Neuronal stem cell (in vitro differentiated cells): ENCODE results near the gene NRIP3.
"Not testable (repeated sequence)": the region's sequence is repeated elsewhere in the genome, so short reads cannot be mapped to it uniquely, and the experiment has no call there.

Experiments
- DNase-seq: peaks from one replicate; pipeline ENCODE4 v3.0.0-alpha.2; 2013; ENCODE audit warnings: low spot score
- H2AFZ ChIP-seq: one replicate; pipeline ENCODE4 v1.6.1; 2013; ENCODE audit warnings: mild to moderate bottlenecking, low read length, inconsistent platforms
- H2AK5ac ChIP-seq: 2 replicates; pipeline ENCODE4 v1.6.1; 2013; ENCODE audit warnings: low read depth, mild to moderate bottlenecking, inconsistent platforms, low read length, moderate library complexity, mixed read lengths
- H2BK120ac ChIP-seq: 2 replicates; pipeline ENCODE4 v1.6.1; 2013; ENCODE audit warnings: low read depth, mild to moderate bottlenecking, inconsistent platforms, low read length, moderate library complexity, mixed read lengths
- H2BK12ac ChIP-seq: one replicate; pipeline ENCODE4 v1.6.1; 2013; ENCODE audit warnings: low read length, inconsistent platforms
- H2BK15ac ChIP-seq: 2 replicates; pipeline ENCODE4 v1.6.1; 2013; ENCODE audit warnings: mild to moderate bottlenecking, low read length, inconsistent platforms, mixed read lengths
- H2BK5ac ChIP-seq: one replicate; pipeline ENCODE4 v1.6.1; 2013; ENCODE audit warnings: inconsistent platforms, mild to moderate bottlenecking, low read length, moderate library complexity
- H3K14ac ChIP-seq: one replicate; pipeline ENCODE4 v1.6.1; 2013; ENCODE audit warnings: low read length, inconsistent platforms
- H3K18ac ChIP-seq: 2 replicates; pipeline ENCODE4 v1.6.1; 2013; ENCODE audit warnings: low read length, inconsistent platforms
- H3K23ac ChIP-seq: 2 replicates; pipeline ENCODE4 v1.6.1; 2013; ENCODE audit warnings: low read depth, mild to moderate bottlenecking, mixed read lengths, low read length, inconsistent platforms; ENCODE audit not compliant: poor library complexity
- H3K27ac ChIP-seq: replicated peaks from 3 replicates; pipeline ENCODE4 v1.5.1; 2013; ENCODE audit warnings: low read length, inconsistent platforms
- H3K27me3 ChIP-seq, 3 experiments: 2 replicates each; pipeline ENCODE4 v1.6.1; 2013; ENCODE audit warnings: low read length in 3 of 3, mild to moderate bottlenecking in 2 of 3, inconsistent platforms in 1 of 3, low read depth in 1 of 3, mixed read lengths in 1 of 3, moderate library complexity in 1 of 3; ENCODE audit not compliant: control insufficient read depth in 3 of 3, insufficient read depth in 3 of 3
- H3K36me3 ChIP-seq, 2 donors: replicated peaks in 1 of 2; 2 replicates each; pipeline ENCODE4 v1.6.1; 2013; ENCODE audit warnings: low read length in 2 of 2; ENCODE audit not compliant: control insufficient read depth in 2 of 2, insufficient read depth in 2 of 2
- H3K4ac ChIP-seq: 2 replicates; pipeline ENCODE4 v1.6.1; 2013; ENCODE audit warnings: inconsistent platforms, mild to moderate bottlenecking, low read length, moderate library complexity
- H3K4me1 ChIP-seq, 2 donors: 1 replicate in 1 of 2; 2 replicates in 1 of 2; pipeline ENCODE4 v1.6.1; 2013; ENCODE audit warnings: low read length in 2 of 2, low read depth in 1 of 2; ENCODE audit not compliant: control insufficient read depth in 2 of 2, insufficient read depth in 1 of 2
- H3K4me2 ChIP-seq: one replicate; pipeline ENCODE4 v1.6.1; 2013; ENCODE audit warnings: mild to moderate bottlenecking, low read length, inconsistent platforms; ENCODE audit not compliant: insufficient read depth, poor library complexity, severe bottlenecking
- H3K4me3 ChIP-seq, 2 donors: 2 replicates each; pipeline ENCODE4 v1.5.1; 2013; ENCODE audit warnings: low read length in 2 of 2, mild to moderate bottlenecking in 2 of 2, inconsistent platforms in 1 of 2, moderate library complexity in 1 of 2
- H3K79me1 ChIP-seq: one replicate; pipeline ENCODE4 v1.6.1; 2013; ENCODE audit warnings: low read depth, mild to moderate bottlenecking, inconsistent platforms, low read length, moderate library complexity
- H3K9ac ChIP-seq: one replicate; pipeline ENCODE4 v1.6.1; 2013; ENCODE audit warnings: mild to moderate bottlenecking, low read depth, low read length, inconsistent platforms; ENCODE audit not compliant: poor library complexity
- H3K9me3 ChIP-seq, 2 donors: replicated peaks in 1 of 2; 2 replicates each; pipeline versions ENCODE3 to v1.6.1; 2013; ENCODE audit warnings: low read length in 2 of 2, mild to moderate bottlenecking in 2 of 2, inconsistent platforms in 1 of 2, low read depth in 1 of 2, mixed read lengths in 1 of 2, moderate library complexity in 1 of 2; ENCODE audit not compliant: control insufficient read depth in 2 of 2, insufficient read depth in 1 of 2
- H4K8ac ChIP-seq: one replicate; pipeline ENCODE4 v1.6.1; 2013; ENCODE audit warnings: low read depth, mild to moderate bottlenecking, inconsistent platforms, low read length, moderate library complexity
- H4K91ac ChIP-seq: one replicate; pipeline ENCODE4 v1.6.1; 2013; ENCODE audit warnings: low read length, low read depth, mild to moderate bottlenecking, inconsistent platforms; ENCODE audit not compliant: poor library complexity
- WGBS, 2 donors: extraction: QIAGEN DNeasy Blood & Tissue Kit; methylation state at CpG; one replicate each; pipeline ENCODE4 v1.1.7; 2013; ENCODE audit warnings: missing lambda C conversion rate in 2 of 2, mixed read lengths in 1 of 2; ENCODE audit not compliant: insufficient read length in 2 of 2, insufficient replicate concordance in 1 of 2; ENCODE audit errors: extremely low coverage in 2 of 2; 5-methylcytosine and 5-hydroxymethylcytosine counted together

NRIP3 gene

GRCh38 chr11:8980485-8980884 is 23.3 kb downstream of the NRIP3 start:
- H4K8ac ChIP-seq = no peak overlapping the region
- no peak for DNase-seq
- no peak overlapping the region for H3K4ac ChIP-seq
- no peaks in the 10 kb centered on the region for H3K4me1 ChIP-seq
- no peak overlapping the region for H3K18ac ChIP-seq
- H3K36me3 ChIP-seq = no peaks in the 10 kb centered on the region
- H3K9me3 ChIP-seq = no peaks in the 10 kb centered on the region
- H3K27me3 ChIP-seq = no peaks in the 10 kb centered on the region
- H2AK5ac ChIP-seq = no peak overlapping the region
- H3K23ac ChIP-seq = no peak overlapping the region
- no peak overlapping the region for H4K91ac ChIP-seq
- no peak overlapping the region for H2BK120ac ChIP-seq
- no peak overlapping the region for H2BK12ac ChIP-seq
- no peak overlapping the region for H3K4me3 ChIP-seq
- no CpG with 5 or more reads among the region's 3 CpGs for WGBS, 2 donors
- no peaks in the 10 kb centered on the region for H3K79me1 ChIP-seq
- H3K9ac ChIP-seq = no peak overlapping the region
- H3K14ac ChIP-seq = no peak overlapping the region
- no peak overlapping the region for H2BK5ac ChIP-seq
- no peak overlapping the region for H3K4me2 ChIP-seq
- no peak overlapping the region for H2AFZ ChIP-seq
- H3K27ac ChIP-seq = no peak overlapping the region
- no peak overlapping the region for H2BK15ac ChIP-seq

- H3K23ac ChIP-seq, H2BK5ac ChIP-seq, DNase-seq, H4K8ac ChIP-seq, H2BK12ac ChIP-seq, H3K4me1 ChIP-seq, H4K91ac ChIP-seq, H2AFZ ChIP-seq, H3K79me1 ChIP-seq, H3K4me3 ChIP-seq, H3K14ac ChIP-seq, H3K4me2 ChIP-seq, H3K4ac ChIP-seq, H3K27ac ChIP-seq, H3K27me3 ChIP-seq, H3K9ac ChIP-seq, H3K18ac ChIP-seq, H3K9me3 ChIP-seq, H2AK5ac ChIP-seq, H2BK120ac ChIP-seq, H3K36me3 ChIP-seq, H2BK15ac ChIP-seq: not testable (repeated sequence)
- no CpG with 5 or more reads among the region's 7 CpGs for WGBS, 2 donors
Measured at GRCh38 chr11:8979365-8979764, 24.4 kb downstream of the NRIP3 start.

DNA sequence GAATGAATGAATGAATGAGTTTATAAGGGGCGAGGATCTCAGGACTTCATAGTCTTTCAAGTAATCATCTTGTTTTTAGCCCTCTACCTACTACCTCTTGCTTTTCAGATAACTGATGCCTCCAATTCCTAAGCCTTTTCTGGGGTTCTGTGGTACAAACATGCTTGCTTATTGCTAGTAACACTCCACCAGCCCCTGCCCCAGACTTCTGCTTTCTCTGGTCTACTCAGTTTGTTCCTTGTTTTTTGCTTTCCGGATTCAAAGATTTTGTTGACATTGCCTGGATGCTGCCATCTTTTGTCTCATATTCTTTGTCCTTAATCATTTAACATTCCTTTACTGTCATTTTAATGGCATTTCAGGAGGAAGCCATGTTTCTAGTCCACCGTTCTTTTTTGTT is 30.7 kb downstream of the NRIP3 start:
- Histone ChIP-seq H2BK120ac (no peak overlapping the region), H4K8ac (no peak overlapping the region), H3K79me1 (no peaks in the 10 kb centered on the region), H3K36me3 (no peaks in the 10 kb centered on the region), H2AFZ (no peak overlapping the region), H3K27me3 (no peaks in the 10 kb centered on the region), H3K4me1 (no peaks in the 10 kb centered on the region), H3K4ac (no peak overlapping the region), H2BK5ac (no peak overlapping the region), H3K23ac (no peak overlapping the region), H2BK15ac (no peak overlapping the region), H3K4me3 (no peak overlapping the region), H3K9ac (no peak overlapping the region), H3K27ac (no peak overlapping the region), H3K9me3 (no peaks in the 10 kb centered on the region), H3K4me2 (no peak overlapping the region), H2BK12ac (no peak overlapping the region), H4K91ac (no peak overlapping the region), H2AK5ac (no peak overlapping the region), H3K18ac (no peak overlapping the region), H3K14ac (no peak overlapping the region)
- WGBS, 2 donors = no CpG with 5 or more reads among the region's 3 CpGs
- no peak for DNase-seq

GRCh38 chr11:8971924-8972316 is 31.9 kb downstream of the NRIP3 start:
- Histone ChIP-seq H3K4me3 (no peak overlapping the region), H3K18ac (no peak overlapping the region), H3K14ac (no peak overlapping the region), H3K79me1 (no peaks in the 10 kb centered on the region), H2BK12ac (no peak overlapping the region), H3K27me3 (no peaks in the 10 kb centered on the region), H3K9ac (no peak overlapping the region), H4K8ac (no peak overlapping the region), H2AK5ac (no peak overlapping the region), H3K4ac (no peak overlapping the region), H3K9me3 (no peaks in the 10 kb centered on the region), H3K36me3 (peaks cover 0 to 5% of the 10 kb centered on the region in 2 donors), H4K91ac (no peak overlapping the region), H3K4me2 (no peak overlapping the region), H3K27ac (no peak overlapping the region), H2AFZ (no peak overlapping the region), H2BK5ac (no peak overlapping the region), H3K4me1 (no peaks in the 10 kb centered on the region), H2BK120ac (no peak overlapping the region), H3K23ac (no peak overlapping the region), H2BK15ac (no peak overlapping the region)
- no CpG with 5 or more reads among the region's 1 CpG for WGBS, 2 donors
- no peak for DNase-seq
